HepG2 (cell line): ENCODE measurements around the gene NUDT8. TPM values are rescaled to one million over a fixed set of nuclear protein-coding genes. Genes with fewer than 3 reads are reported as not detected.

Experiments
- AGO2 ChIP-seq: fragments of 200-400 bp; formaldehyde crosslinking; optimal IDR thresholded peaks from 2 replicates; pipeline ENCODE3; 2017; ENCODE audit warnings: mild to moderate bottlenecking, low read depth, low read length, moderate library complexity
- ATF1 ChIP-seq: IDR thresholded peaks from 2 replicates; pipeline ENCODE4 v1.6.1; 2016; ENCODE audit warnings: mild to moderate bottlenecking, control low read depth
- ELF4 ChIP-seq: sonication (generic); formaldehyde crosslinking; IDR thresholded peaks from 2 replicates; pipeline ENCODE4 v1.5.0; 2020; ENCODE audit warnings: missing genetic modification reagents, mild to moderate bottlenecking, moderate library complexity, borderline replicate concordance
- ETV6 ChIP-seq: sonication (generic); formaldehyde crosslinking; conservative IDR thresholded peaks from 2 replicates; pipeline ENCODE4 v1.4.0; 2020; ENCODE audit warnings: missing genetic modification reagents
- KDM4B ChIP-seq: sonication (generic); formaldehyde crosslinking; IDR thresholded peaks from 2 replicates; pipeline ENCODE4 v1.4.0; 2020; ENCODE audit warnings: missing genetic modification reagents
- KDM6A ChIP-seq: IDR thresholded peaks from 2 replicates; pipeline ENCODE4 v1.6.1; 2016; ENCODE audit warnings: low read depth
- NR1H2 ChIP-seq: sonication (generic); formaldehyde crosslinking; IDR thresholded peaks from 2 replicates; pipeline ENCODE4 v1.8.1; 2022; ENCODE audit warnings: low read depth, missing genetic modification reagents, borderline replicate concordance
- NR3C1 ChIP-seq: sonication (generic); formaldehyde crosslinking; IDR thresholded peaks from 2 replicates; pipeline ENCODE4 v1.4.0; 2020; ENCODE audit warnings: missing genetic modification reagents
- PAXIP1 ChIP-seq: sonication (generic); formaldehyde crosslinking; conservative IDR thresholded peaks from 2 replicates; pipeline ENCODE4 v1.4.0; 2020; ENCODE audit warnings: mild to moderate bottlenecking, missing genetic modification reagents, moderate library complexity
- PCBP2 ChIP-seq: fragments of 200-400 bp; formaldehyde crosslinking; optimal IDR thresholded peaks from 2 replicates; pipeline ENCODE3; 2018; ENCODE audit warnings: low read length, low read depth; ENCODE audit not compliant: poor library complexity, severe bottlenecking
- RNF219 ChIP-seq: sonication (generic); formaldehyde crosslinking; IDR thresholded peaks from 2 replicates; pipeline ENCODE4 v1.5.0; 2020; ENCODE audit warnings: mild to moderate bottlenecking, missing genetic modification reagents
- SNRNP70 ChIP-seq: fragments of 200-400 bp; formaldehyde crosslinking; IDR thresholded peaks from 2 replicates; pipeline ENCODE4 v1.6.1; 2017; ENCODE audit warnings: mild to moderate bottlenecking, low read depth, low read length, moderate library complexity
- SYNCRIP ChIP-seq: fragments of 200-400 bp; formaldehyde crosslinking; IDR thresholded peaks from 2 replicates; pipeline ENCODE4 v1.6.1; 2018; ENCODE audit warnings: mild to moderate bottlenecking, low read depth, low read length; ENCODE audit not compliant: insufficient read depth
- WIZ ChIP-seq: sonication (generic); formaldehyde crosslinking; IDR thresholded peaks from 2 replicates; pipeline ENCODE4 v1.5.1; 2020; ENCODE audit warnings: mild to moderate bottlenecking, missing genetic modification reagents
- ZBTB42 ChIP-seq: sonication (generic); formaldehyde crosslinking; IDR thresholded peaks from 2 replicates; pipeline ENCODE4 v1.5.0; 2020; ENCODE audit warnings: mild to moderate bottlenecking, missing genetic modification reagents
- ZNF572 ChIP-seq: sonication (generic); formaldehyde crosslinking; IDR thresholded peaks from 2 replicates; pipeline ENCODE4 v1.5.1; 2020; ENCODE audit warnings: mild to moderate bottlenecking, missing genetic modification reagents
- ZNF749 ChIP-seq: sonication (generic); formaldehyde crosslinking; IDR thresholded peaks from 2 replicates; pipeline ENCODE4 v1.8.0; 2022; ENCODE audit warnings: mild to moderate bottlenecking, missing genetic modification reagents, moderate library complexity, borderline replicate concordance
- ZSCAN30 ChIP-seq: sonication (generic); formaldehyde crosslinking; IDR thresholded peaks from 2 replicates; pipeline ENCODE4 v1.5.0; 2020; ENCODE audit warnings: mild to moderate bottlenecking, missing genetic modification reagents
- polyA plus RNA-seq, 8 experiments: library from polyadenylated mRNA; depleted of rRNA in 3 of 8; stranded (reverse) in 7 of 8; unstranded in 1 of 8; fragments of >200 nt; fragmentation: Illumina TruSeq in 4 of 8; extraction: Trizol in 4 of 8; gene quantifications; 2 replicates each; pipeline versions ENCODE4 v1.2.1 to v1.2.3, GENCODE V29; 2011 to 2016; ENCODE audit warnings: low read depth in 4 of 8, missing spikeins in 1 of 8, mixed read lengths in 1 of 8; ENCODE audit not compliant: insufficient read depth in 1 of 8
- total RNA-seq, 5 experiments: library from RNA; depleted of rRNA; stranded (reverse); fragments of >200 nt; fragmentation: Illumina TruSeq; extraction: Trizol; gene quantifications; 2 replicates each; pipeline ENCODE4 v1.2.3, GENCODE V29; 2016; ENCODE audit warnings: low read depth in 1 of 5
- TF ChIP-seq, protein P1 (sequence below): sonication (generic); formaldehyde crosslinking; IDR thresholded peaks from 2 replicates; pipeline ENCODE4 v1.4.0; 2020; ENCODE audit warnings: missing genetic modification reagents
- TF ChIP-seq, protein P2 (sequence below): sonication (generic); formaldehyde crosslinking; IDR thresholded peaks from 2 replicates; pipeline ENCODE4 v1.4.0; 2020; ENCODE audit warnings: missing genetic modification reagents

NUDT8 gene
- total and polyA plus RNA-seq, 2 of the 13 experiments (the other 11 are each of a cell fraction or from before 2014, with no cell fraction given): 6.7 to 25.8 TPM

DNA sequence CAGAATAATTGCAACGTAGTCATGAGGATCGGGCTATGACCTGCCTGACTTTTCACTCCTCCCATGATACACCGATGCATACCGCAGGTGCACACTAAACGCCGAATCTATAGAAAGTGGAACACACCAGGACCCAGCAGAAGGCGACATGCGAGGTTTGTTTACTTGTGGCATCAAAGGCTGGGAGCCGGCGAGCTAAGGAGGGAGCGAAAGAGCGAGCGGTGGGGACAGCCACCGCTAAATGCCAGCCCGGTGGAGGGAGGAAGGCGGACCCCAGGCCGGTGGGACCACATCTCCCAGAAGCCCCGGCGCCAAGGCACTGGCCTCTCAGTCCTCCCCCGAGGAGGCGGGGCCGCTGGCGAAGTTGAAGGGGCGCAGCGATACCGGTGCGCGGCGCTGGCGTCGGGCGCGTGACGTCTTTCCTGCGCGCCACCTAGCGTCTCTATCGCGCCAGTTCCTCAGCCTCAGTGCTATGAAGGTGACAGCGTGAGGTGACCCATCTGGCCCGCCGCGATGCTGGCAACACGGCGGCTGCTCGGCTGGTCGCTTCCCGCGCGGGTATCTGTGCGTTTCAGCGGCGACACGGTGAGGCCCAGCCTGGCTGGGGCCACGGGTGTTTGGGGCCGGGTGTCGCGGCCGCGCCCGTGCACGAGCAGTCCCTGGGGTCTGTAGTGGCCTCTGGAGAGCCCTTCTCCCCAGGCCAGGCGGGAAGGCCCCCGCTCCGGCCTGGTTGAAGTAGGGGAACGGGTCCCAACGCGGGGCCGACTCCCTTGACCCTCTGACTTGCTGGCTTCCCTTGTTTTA lies 23.0 kb downstream of the NUDT8 start, which contains the start of gene NDUFV1 (continued):
- TF ChIP-seq NR1H2 (no peak), KDM4B (CRISPR knock-in tag) (peak; percentile 63; the same call in 1 of the 2 replicates), ATF1 (CRISPR knock-in tag) (peak; percentile 98), WIZ (CRISPR knock-in tag) (peak; percentile 70; the same call in 1 of the 2 replicates), ZSCAN30 (CRISPR knock-in tag) (no peak), AGO2 (peak; percentile 53), ZBTB42 (CRISPR knock-in tag) (no peak), ELF4 (no peak; the same call in 1 of the 2 replicates), KDM6A (CRISPR knock-in tag) (no peak), SYNCRIP (no peak), RNF219 (no peak), SNRNP70 (no peak), ZNF572 (no peak), PCBP2 (no peak), PAXIP1 (peak; percentile 56), ZNF749 (0 out of 2 replicates have a peak, but pooled peaks have one; percentile 64), NR3C1 (CRISPR knock-in tag) (no peak), ETV6 (CRISPR knock-in tag) (no peak; the same call in 1 of the 2 replicates)
- TF ChIP-seq, protein P1, sequence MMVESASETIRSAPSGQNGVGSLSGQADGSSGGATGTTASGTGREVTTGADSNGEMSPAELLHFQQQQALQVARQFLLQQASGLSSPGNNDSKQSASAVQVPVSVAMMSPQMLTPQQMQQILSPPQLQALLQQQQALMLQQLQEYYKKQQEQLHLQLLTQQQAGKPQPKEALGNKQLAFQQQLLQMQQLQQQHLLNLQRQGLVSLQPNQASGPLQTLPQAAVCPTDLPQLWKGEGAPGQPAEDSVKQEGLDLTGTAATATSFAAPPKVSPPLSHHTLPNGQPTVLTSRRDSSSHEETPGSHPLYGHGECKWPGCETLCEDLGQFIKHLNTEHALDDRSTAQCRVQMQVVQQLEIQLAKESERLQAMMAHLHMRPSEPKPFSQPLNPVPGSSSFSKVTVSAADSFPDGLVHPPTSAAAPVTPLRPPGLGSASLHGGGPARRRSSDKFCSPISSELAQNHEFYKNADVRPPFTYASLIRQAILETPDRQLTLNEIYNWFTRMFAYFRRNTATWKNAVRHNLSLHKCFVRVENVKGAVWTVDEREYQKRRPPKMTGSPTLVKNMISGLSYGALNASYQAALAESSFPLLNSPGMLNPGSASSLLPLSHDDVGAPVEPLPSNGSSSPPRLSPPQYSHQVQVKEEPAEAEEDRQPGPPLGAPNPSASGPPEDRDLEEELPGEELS: 0 out of 2 replicates have a peak, but pooled peaks have one; percentile 28
- TF ChIP-seq, protein P2, sequence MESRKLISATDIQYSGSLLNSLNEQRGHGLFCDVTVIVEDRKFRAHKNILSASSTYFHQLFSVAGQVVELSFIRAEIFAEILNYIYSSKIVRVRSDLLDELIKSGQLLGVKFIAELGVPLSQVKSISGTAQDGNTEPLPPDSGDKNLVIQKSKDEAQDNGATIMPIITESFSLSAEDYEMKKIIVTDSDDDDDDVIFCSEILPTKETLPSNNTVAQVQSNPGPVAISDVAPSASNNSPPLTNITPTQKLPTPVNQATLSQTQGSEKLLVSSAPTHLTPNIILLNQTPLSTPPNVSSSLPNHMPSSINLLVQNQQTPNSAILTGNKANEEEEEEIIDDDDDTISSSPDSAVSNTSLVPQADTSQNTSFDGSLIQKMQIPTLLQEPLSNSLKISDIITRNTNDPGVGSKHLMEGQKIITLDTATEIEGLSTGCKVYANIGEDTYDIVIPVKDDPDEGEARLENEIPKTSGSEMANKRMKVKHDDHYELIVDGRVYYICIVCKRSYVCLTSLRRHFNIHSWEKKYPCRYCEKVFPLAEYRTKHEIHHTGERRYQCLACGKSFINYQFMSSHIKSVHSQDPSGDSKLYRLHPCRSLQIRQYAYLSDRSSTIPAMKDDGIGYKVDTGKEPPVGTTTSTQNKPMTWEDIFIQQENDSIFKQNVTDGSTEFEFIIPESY: no peak; the same call in 1 of the 2 replicates
